Neural cell (in vitro differentiated cells): ENCODE results near the gene MYO10. TPM values are rescaled to one million over a fixed set of nuclear protein-coding genes. Genes with fewer than 3 reads are reported as not detected.

Source experiments
- H2AFZ ChIP-seq: fragments of 200-600, 300-800 bp; sonication (generic), shearing (Covaris generic); 2 replicates; pipeline ENCODE4 v1.6.0; 2014; ENCODE audit warnings: low read depth, mild to moderate bottlenecking, antibody characterized with exemption, low read length, moderate library complexity
- H3F3A ChIP-seq: fragments of 200-600 bp; shearing (Covaris generic); 2 replicates; pipeline ENCODE4 v1.6.1; 2016; ENCODE audit warnings: mild to moderate bottlenecking, moderate library complexity, mixed read lengths, antibody characterized with exemption, low read length; ENCODE audit not compliant: insufficient read depth, poor library complexity, severe bottlenecking
- H3K27ac ChIP-seq: fragments of 200-600, 300-800 bp; sonication (generic), shearing (Covaris generic); 2 replicates; pipeline ENCODE4 v1.5.1; 2014; ENCODE audit warnings: mild to moderate bottlenecking, low read length, moderate library complexity
- H3K27me3 ChIP-seq: fragments of 300-800, 200-600 bp; sonication (generic), shearing (Covaris generic); 2 replicates; pipeline ENCODE4 v1.6.0; 2014; ENCODE audit warnings: mild to moderate bottlenecking, low read depth, low read length, moderate library complexity; ENCODE audit not compliant: insufficient read depth
- H3K36me3 ChIP-seq: fragments of 300-800, 200-600 bp; sonication (generic), shearing (Covaris generic); 2 replicates; pipeline ENCODE4 v1.5.1; 2014; ENCODE audit warnings: mild to moderate bottlenecking, antibody characterized with exemption, low read length, moderate library complexity; ENCODE audit not compliant: insufficient read depth
- H3K4me2 ChIP-seq: fragments of 300-800, 200-600 bp; sonication (generic), shearing (Covaris generic); 2 replicates; pipeline ENCODE4 v1.6.0; 2014; ENCODE audit warnings: mild to moderate bottlenecking, low read length
- H3K4me3 ChIP-seq: fragments of 300-800, 200-600 bp; sonication (generic), shearing (Covaris generic); 2 replicates; pipeline ENCODE4 v1.5.1; 2014; ENCODE audit warnings: mild to moderate bottlenecking, low read length, moderate library complexity
- H3K79me2 ChIP-seq: fragments of 200-600 bp; shearing (Covaris generic); replicated peaks from 2 replicates; pipeline ENCODE4 v1.6.0; 2014; ENCODE audit warnings: mild to moderate bottlenecking, low read length, moderate library complexity; ENCODE audit not compliant: insufficient read depth
- H3K9ac ChIP-seq: fragments of 300-800, 200-600 bp; sonication (generic), shearing (Covaris generic); 2 replicates; pipeline ENCODE4 v1.6.1; 2016; ENCODE audit warnings: mild to moderate bottlenecking, low read length, mixed read lengths
- H3K9me2 ChIP-seq: fragments of 200-600 bp; shearing (Covaris generic); 2 replicates; pipeline ENCODE4 v1.6.1; 2016; ENCODE audit warnings: mild to moderate bottlenecking, low read length, mixed read lengths; ENCODE audit not compliant: insufficient read depth
- H3K9me3 ChIP-seq: fragments of 200-600, 300-800 bp; sonication (generic), shearing (Covaris generic); 2 replicates; pipeline ENCODE4 v1.6.1; 2016; ENCODE audit warnings: mild to moderate bottlenecking, mixed run types, low read length, moderate library complexity, mixed read lengths
- H4K20me1 ChIP-seq: fragments of 200-600 bp; shearing (Covaris generic); 2 replicates; pipeline ENCODE4 v1.6.1; 2016; ENCODE audit warnings: mild to moderate bottlenecking, mixed run types; ENCODE audit not compliant: insufficient read depth
- CTCF ChIP-seq: fragments of 450-650 bp; IDR thresholded peaks from 2 replicates; pipeline ENCODE4 v1.5.1; 2014; ENCODE audit warnings: antibody characterized with exemption, mild to moderate bottlenecking, moderate library complexity; ENCODE audit not compliant: poor library complexity, severe bottlenecking
- EP300 ChIP-seq: fragments of 450-650 bp; conservative IDR thresholded peaks from 2 replicates; pipeline ENCODE4 v1.6.1; 2014; ENCODE audit warnings: antibody characterized with exemption, mild to moderate bottlenecking, moderate library complexity; ENCODE audit not compliant: poor library complexity, severe bottlenecking
- EZH2 ChIP-seq: fragments of 200-600, 300-800 bp; shearing (Covaris generic), sonication (generic); IDR thresholded peaks from 2 replicates; pipeline ENCODE4 v1.6.1; 2014; ENCODE audit warnings: antibody characterized with exemption, low read length, borderline replicate concordance, mild to moderate bottlenecking; ENCODE audit not compliant: insufficient read depth, poor library complexity, severe bottlenecking
- MXI1 ChIP-seq: fragments of 450-650 bp; conservative IDR thresholded peaks from 2 replicates; pipeline ENCODE4 v1.6.1; 2014; ENCODE audit warnings: antibody characterized with exemption, mild to moderate bottlenecking; ENCODE audit not compliant: poor library complexity, severe bottlenecking
- POLR2AphosphoS5 ChIP-seq: IDR thresholded peaks from 2 replicates; pipeline ENCODE4 v1.6.1; 2012
- RAD21 ChIP-seq: fragments of 450-650 bp; conservative IDR thresholded peaks from 2 replicates; pipeline ENCODE4 v1.6.1; 2014; ENCODE audit warnings: antibody characterized with exemption, mild to moderate bottlenecking, moderate library complexity
- REST ChIP-seq: IDR thresholded peaks from 2 replicates; pipeline ENCODE4 v1.6.1; 2012; ENCODE audit warnings: borderline replicate concordance
- SMC3 ChIP-seq: fragments of 450-650 bp; conservative IDR thresholded peaks from 2 replicates; pipeline ENCODE4 v1.6.1; 2014; ENCODE audit warnings: antibody characterized with exemption, mild to moderate bottlenecking, moderate library complexity; ENCODE audit not compliant: poor library complexity
- TAF1 ChIP-seq: IDR thresholded peaks from 2 replicates; pipeline ENCODE4 v1.6.1; 2012; ENCODE audit warnings: low read depth
- polyA plus RNA-seq: library from polyadenylated mRNA; depleted of rRNA; stranded (reverse); fragments of >200 nt; gene quantifications from 2 replicates; pipeline ENCODE4 v1.2.3, GENCODE V29; 2014

The MYO10 gene
- polyA plus RNA-seq, 1 donor from 2014 or later: 3.2 TPM

- no peak overlapping the region for H3K4me3 ChIP-seq
- H3F3A ChIP-seq: no peaks in the 10 kb centered on the region
- no peaks in the 10 kb centered on the region for H3K9me2 ChIP-seq
- H3K4me2 ChIP-seq: no peak overlapping the region
- no peak overlapping the region for H3K27ac ChIP-seq
- no peaks in the 10 kb centered on the region for H3K79me2 ChIP-seq
- no peaks in the 10 kb centered on the region for H3K9me3 ChIP-seq
- TF ChIP-seq EP300 (no peak), EZH2 (no peak), CTCF (no peak), REST (no peak), TAF1 (no peak), SMC3 (no peak), RAD21 (no peak), POLR2AphosphoS5 (no peak), MXI1 (no peak)
- H3K9ac ChIP-seq: no peak overlapping the region
- no peaks in the 10 kb centered on the region for H3K27me3 ChIP-seq
- no peaks in the 10 kb centered on the region for H4K20me1 ChIP-seq
- no peak overlapping the region for H2AFZ ChIP-seq
- H3K36me3 ChIP-seq: no peaks in the 10 kb centered on the region
Measured at GRCh38 chr5:16957304-16958196, 21.5 kb upstream of the MYO10 start.

- TF ChIP-seq CTCF: no peak
- no peak for TF ChIP-seq SMC3
- no peak for TF ChIP-seq MXI1
- no peak for TF ChIP-seq EP300
- TF ChIP-seq REST: no peak
- no peak for TF ChIP-seq EZH2
- no peak for TF ChIP-seq RAD21
- no peak for TF ChIP-seq POLR2AphosphoS5
- TF ChIP-seq TAF1: no peak
- Histone ChIP-seq H3K9ac (no peak overlapping the region), H2AFZ (no peak overlapping the region), H4K20me1 (no peaks in the 10 kb centered on the region), H3K9me2 (no peaks in the 10 kb centered on the region), H3K79me2 (no peaks in the 10 kb centered on the region), H3F3A (no peaks in the 10 kb centered on the region), H3K4me2 (no peak overlapping the region), H3K27ac (no peak overlapping the region), H3K27me3 (no peaks in the 10 kb centered on the region), H3K9me3 (no peaks in the 10 kb centered on the region), H3K36me3 (no peaks in the 10 kb centered on the region), H3K4me3 (no peak overlapping the region)
Measured at GRCh38 chr5:16953729-16954128, 17.6 kb upstream of the MYO10 start.
